Liver (tissue), 3 donors: Measurements from ENCODE around the gene TNK1.

Experiments
- CTCF ChIP-seq: fragments of 150-350 bp; IDR thresholded peaks from 2 replicates; pipeline ENCODE4 v1.5.1; 2017; ENCODE audit warnings: improper control_type of control experiment, low read depth, low read length; ENCODE audit not compliant: missing input control
- GABPA ChIP-seq, 2 donors: IDR thresholded peaks in 1 of 2; conservative IDR thresholded peaks in 1 of 2; 2 replicates each; pipeline ENCODE4 v1.6.1; 2016; ENCODE audit warnings: antibody characterized with exemption in 2 of 2, mild to moderate bottlenecking in 1 of 2, moderate library complexity in 1 of 2
- SP1 ChIP-seq: IDR thresholded peaks from 2 replicates; pipeline ENCODE4 v1.6.1; 2018; ENCODE audit warnings: antibody characterized with exemption, mild to moderate bottlenecking
- TAF1 ChIP-seq: conservative IDR thresholded peaks from 2 replicates; pipeline ENCODE4 v1.6.1; 2016; ENCODE audit warnings: antibody characterized with exemption, mild to moderate bottlenecking
- donor health status: healthy.
- donor health status: healthy.

DNA sequence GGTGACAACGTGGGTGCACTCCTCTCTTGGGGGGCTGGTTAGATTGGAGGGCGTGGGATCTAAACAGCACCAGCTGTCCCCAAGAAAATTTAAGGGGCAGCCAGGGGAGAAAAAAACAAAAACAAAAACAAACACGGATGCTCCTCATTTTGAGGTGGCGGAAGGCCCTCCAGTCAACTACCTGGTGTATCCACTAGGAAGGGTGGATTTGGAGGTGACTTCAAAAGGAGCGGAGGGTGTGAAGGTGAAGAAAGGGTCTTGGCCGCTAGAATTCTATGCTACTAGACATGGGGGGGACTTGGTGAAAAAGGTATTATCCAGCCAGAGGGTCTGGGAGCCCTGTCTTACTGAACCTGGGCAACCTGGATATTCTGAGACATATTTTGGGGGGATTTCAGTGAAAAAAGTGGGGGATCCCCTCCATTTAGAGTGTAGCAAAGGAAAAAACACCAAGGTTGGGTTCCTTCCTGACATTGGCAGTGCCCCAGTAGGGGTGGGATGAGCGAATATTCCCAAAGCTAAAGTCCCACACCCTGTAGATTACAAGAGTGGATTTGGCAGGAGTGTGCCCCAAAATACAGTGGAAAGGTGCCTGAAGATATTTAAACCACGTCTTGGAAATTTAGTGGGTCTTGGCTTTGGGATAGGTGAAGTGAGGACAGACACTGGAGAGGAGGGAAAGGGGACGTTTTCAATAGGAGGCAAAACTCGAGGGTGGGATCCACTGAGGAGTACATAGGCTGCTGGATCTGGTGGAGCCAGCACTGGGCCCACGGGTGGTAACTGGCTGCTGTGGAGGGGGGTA, 58.0 kb downstream of the TNK1 start:
- TF ChIP-seq SP1 (no peak), CTCF (no peak), GABPA (IDR thresholded peaks at IDR 0.05 in 1 of 2, conservative IDR thresholded peaks at IDR 0.05 in 1 of 2) (no peak), TAF1 (no peak)
